SIG-M5 treated with dmso at 0.1 percent for 504 hours (cell line): Measurements from ENCODE around the gene PLEKHA6.

Experiments used
- DNase-seq: peaks from one replicate; lab custom pipeline; 2025; ENCODE audit not compliant: unreplicated experiment; lab: John Stamatoyannopoulos, UW

PLEKHA6 gene

GRCh38 chr1:204287466-204287891 is 72.2 kb downstream of the PLEKHA6 start:
- no peak for DNase-seq

- DNase-seq: peak; percentile 88
These were observed 72.8 kb downstream of the PLEKHA6 start for GRCh38 chr1:204286831-204287421.

- no peak for DNase-seq
These were observed 73.4 kb downstream of the PLEKHA6 start for GRCh38 chr1:204286315-204286714.

- no peak for DNase-seq
These were observed 74.1 kb downstream of the PLEKHA6 start for GRCh38 chr1:204285436-204286305.

- DNase-seq: no peak
These were observed 74.8 kb downstream of the PLEKHA6 start for GRCh38 chr1:204284929-204285328.

- no peak for DNase-seq
These were observed 75.7 kb downstream of the PLEKHA6 start for GRCh38 chr1:204283711-204284651.

- DNase-seq: no peak
These were observed 76.9 kb downstream of the PLEKHA6 start for GRCh38 chr1:204282761-204283221.

- DNase-seq: no peak
These were observed 79.4 kb downstream of the PLEKHA6 start for GRCh38 chr1:204280099-204280961.

GRCh38 chr1:204278958-204279357 is 80.8 kb downstream of the PLEKHA6 start:
- DNase-seq: no peak

GRCh38 chr1:204278251-204278650 is 81.5 kb downstream of the PLEKHA6 start:
- DNase-seq: no peak

- DNase-seq: no peak
These were observed 82.0 kb downstream of the PLEKHA6 start for GRCh38 chr1:204277563-204278219.

- no peak for DNase-seq
These were observed 83.9 kb downstream of the PLEKHA6 start for GRCh38 chr1:204275695-204276370.

- DNase-seq: no peak
These were observed 85.3 kb downstream of the PLEKHA6 start for GRCh38 chr1:204274446-204274845.

- DNase-seq: no peak
These were observed 87.2 kb downstream of the PLEKHA6 start for GRCh38 chr1:204272505-204272904.

GRCh38 chr1:204271970-204272369 is 87.8 kb downstream of the PLEKHA6 start:
- no peak for DNase-seq

GRCh38 chr1:204268101-204268500 is 91.6 kb downstream of the PLEKHA6 start:
- DNase-seq: no peak

GRCh38 chr1:204267191-204267601 is 92.5 kb downstream of the PLEKHA6 start:
- DNase-seq: no peak

GRCh38 chr1:204266504-204267034 is 93.2 kb downstream of the PLEKHA6 start:
- no peak for DNase-seq

GRCh38 chr1:204265665-204266064 is 94.1 kb downstream of the PLEKHA6 start:
- no peak for DNase-seq
